Fibroblast of pulmonary artery (primary cell): ENCODE measurements around the gene CDC42.

Experiments
- DNase-seq: peaks from one replicate; pipeline ENCODE4 v3.0.0-alpha.2; 2010; ENCODE audit warnings: low read depth
- H3K4me3 ChIP-seq: replicated peaks from 2 replicates; pipeline ENCODE4 v1.5.1; 2011; ENCODE audit warnings: low read depth, mild to moderate bottlenecking, control low read depth, low read length, moderate library complexity
- TF ChIP-seq, protein P1 (sequence below): IDR thresholded peaks from 2 replicates; pipeline ENCODE4 v1.5.1; 2011; ENCODE audit warnings: mild to moderate bottlenecking, control low read depth, low read length, inconsistent platforms; ENCODE audit errors: missing control alignments

The CDC42 gene

DNA sequence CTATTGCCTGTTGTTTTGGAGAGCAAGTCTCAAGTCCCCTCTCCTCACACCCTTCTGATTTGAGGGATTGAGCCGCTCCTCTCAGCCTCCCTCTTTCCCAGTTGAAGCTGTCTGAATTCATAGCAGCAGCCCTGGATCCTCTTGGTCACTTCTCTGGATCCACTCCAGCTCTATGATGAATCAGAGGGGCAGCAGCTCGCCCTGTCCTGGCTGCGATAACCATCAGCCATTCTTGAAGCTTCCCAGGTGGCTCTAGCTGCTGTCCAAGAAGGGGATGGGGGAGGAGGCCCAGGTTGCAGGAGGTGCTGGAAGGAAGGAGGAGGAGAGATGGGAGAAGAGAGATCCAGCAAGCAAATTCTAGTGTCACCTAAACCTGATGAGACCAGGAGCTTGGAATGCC, 59.1 kb downstream of the CDC42 start:
- peak; percentile 68 for DNase-seq
- H3K4me3 ChIP-seq = no peak overlapping the region
- TF ChIP-seq, protein P1, sequence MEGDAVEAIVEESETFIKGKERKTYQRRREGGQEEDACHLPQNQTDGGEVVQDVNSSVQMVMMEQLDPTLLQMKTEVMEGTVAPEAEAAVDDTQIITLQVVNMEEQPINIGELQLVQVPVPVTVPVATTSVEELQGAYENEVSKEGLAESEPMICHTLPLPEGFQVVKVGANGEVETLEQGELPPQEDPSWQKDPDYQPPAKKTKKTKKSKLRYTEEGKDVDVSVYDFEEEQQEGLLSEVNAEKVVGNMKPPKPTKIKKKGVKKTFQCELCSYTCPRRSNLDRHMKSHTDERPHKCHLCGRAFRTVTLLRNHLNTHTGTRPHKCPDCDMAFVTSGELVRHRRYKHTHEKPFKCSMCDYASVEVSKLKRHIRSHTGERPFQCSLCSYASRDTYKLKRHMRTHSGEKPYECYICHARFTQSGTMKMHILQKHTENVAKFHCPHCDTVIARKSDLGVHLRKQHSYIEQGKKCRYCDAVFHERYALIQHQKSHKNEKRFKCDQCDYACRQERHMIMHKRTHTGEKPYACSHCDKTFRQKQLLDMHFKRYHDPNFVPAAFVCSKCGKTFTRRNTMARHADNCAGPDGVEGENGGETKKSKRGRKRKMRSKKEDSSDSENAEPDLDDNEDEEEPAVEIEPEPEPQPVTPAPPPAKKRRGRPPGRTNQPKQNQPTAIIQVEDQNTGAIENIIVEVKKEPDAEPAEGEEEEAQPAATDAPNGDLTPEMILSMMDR = no peak

DNA sequence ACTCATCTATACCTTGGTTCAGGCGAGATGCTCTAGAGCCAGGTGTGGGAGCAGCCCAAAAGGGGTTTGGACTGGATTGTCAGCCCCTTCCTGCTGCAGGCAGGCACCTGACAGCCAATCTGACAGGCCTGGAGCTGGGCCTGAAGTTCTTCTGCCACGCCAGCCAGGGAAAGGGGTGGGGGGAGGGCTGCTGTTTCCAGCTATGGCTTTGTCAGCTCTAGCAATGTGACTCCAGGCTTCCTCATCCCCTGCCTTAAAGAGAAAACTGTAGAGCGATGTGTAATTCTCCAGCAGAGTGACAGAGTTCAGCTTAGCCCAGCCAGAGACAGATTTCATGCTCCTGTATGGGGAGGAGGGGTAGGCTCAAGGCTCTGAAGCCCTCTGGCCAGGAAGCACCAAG, 60.0 kb downstream of the CDC42 start:
- TF ChIP-seq, protein P1 = no peak
- no peak for DNase-seq
- no peak overlapping the region for H3K4me3 ChIP-seq

DNA sequence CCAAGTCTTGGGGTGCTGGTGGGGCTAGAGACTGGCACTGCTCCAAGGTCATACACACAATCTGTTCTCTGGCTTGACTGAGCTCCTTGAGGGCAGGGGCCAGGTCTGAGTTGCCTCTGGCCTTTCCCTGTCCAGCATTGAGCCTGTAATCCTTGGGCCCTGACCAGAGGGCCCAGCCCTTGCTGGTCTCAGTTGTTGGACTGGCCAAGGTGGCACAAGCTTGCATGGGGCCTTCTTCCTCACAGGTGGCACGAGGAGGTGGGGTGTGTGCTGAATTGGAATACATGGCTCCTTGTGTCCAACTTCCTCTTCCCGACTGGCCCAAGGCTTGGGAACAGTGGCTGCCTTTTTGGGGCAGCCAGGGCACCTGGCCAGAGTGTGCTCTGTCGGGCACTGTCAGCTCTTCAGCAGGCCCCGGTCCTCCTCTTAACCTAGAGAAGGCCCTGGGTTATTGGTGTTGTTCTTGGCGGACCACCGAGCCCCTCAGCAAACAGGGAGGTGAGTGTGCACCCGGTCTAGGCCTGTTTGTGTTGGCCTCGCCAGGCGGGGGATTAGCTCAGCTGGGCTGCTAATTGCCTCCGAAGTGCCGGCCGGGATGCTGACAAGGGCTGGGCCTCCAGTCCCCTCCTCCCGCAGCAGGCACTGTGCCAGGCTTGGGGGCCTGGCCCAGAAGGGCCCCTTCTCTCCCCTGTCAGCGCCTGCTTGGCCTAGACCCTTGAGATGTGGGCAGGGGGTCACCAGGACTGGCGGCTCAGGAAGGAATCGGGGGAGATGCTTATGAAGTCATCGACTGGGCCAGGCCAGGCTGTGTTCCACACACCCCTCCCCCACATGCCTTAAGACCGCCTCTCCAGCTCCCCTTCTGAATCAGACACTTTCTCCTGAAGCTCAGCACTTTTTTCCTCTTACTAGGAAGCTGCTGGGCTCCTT, 61.8 kb downstream of the CDC42 start:
- H3K4me3 ChIP-seq = no peak overlapping the region
- peak; percentile 83 for DNase-seq
- TF ChIP-seq, protein P1 = no peak

DNA sequence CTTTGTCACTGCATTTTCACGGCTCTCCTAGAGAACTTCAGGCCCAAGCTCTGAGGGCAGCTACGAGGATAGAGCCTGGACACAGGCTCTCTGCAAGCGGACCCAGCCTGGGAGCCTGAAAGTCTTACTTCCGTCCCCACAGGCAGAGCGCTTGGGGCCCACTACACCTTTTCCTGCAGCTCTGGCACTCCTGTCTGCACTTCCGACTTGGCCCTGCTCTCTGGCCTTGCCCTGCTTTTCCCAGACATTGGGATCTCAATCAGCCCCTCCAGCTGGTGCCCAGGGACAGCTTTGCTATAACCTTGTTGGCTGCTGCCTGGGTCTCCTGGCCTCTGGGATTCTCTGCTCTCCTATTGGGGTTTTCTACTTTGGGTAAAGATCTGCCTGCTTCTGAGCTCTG, 62.8 kb downstream of the CDC42 start:
- no peak for DNase-seq
- TF ChIP-seq, protein P1 = no peak

DNA sequence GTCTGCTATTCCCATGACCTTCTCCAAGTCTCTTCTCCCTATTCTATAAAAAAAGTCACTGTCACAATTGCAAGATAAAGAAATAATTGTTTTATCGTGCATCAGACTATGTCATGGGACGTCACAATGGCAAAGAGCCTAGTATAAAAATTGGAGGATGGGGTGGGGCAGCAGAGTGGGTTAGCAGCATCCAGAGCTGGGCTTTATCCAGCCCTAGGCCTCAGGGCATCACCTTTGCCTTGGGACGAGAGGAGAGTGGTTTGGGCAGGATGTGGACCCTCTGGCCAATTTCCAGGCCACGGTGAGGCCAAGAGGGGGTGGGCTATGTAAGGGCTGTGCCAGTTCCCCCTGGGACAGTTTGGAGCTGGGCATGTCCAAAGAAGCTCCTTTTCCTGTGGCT, 64.7 kb downstream of the CDC42 start:
- no peak for DNase-seq
- TF ChIP-seq, protein P1 = no peak
- H3K4me3 ChIP-seq = no peak overlapping the region

More for the DNA sequence above, 62.8 kb downstream of the CDC42 start:
- no peak overlapping the region for H3K4me3 ChIP-seq

DNA sequence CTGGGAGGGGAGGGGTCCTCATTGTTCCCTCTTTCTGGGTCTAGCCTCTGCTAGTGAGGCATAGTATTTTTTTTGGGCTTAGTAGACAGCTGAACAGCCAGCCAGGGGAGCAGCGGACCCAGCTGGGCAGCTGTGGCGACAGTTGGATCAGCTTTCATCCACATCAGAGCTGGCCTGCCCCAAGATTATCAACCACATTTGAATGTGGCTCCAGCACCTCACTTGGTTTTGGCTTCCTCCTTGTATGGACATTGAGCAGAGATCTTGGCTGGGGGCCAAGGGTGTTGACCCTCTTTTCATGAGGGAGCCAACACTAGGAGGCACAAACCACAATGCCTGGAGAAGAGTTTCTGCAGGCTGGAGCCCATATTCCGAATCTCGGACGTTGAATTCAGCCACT, 65.3 kb downstream of the CDC42 start:
- TF ChIP-seq, protein P1 = no peak
- peak; percentile 43 for DNase-seq
- no peak overlapping the region for H3K4me3 ChIP-seq
